OCI-M2 (cell line): ENCODE data around the gene ADRB2.

Experiments used
- DNase-seq: peaks from one replicate; lab custom pipeline; 2025; ENCODE audit not compliant: unreplicated experiment; lab: John Stamatoyannopoulos, UW

The ADRB2 gene

GRCh38 chr5:148830211-148830610, 3.8 kb downstream of the ADRB2 start:
- no peak for DNase-seq

- DNase-seq: no peak
These were observed 5.5 kb downstream of the ADRB2 start for GRCh38 chr5:148831590-148832565.

GRCh38 chr5:148833122-148833521, 6.7 kb downstream of the ADRB2 start:
- DNase-seq: no peak

GRCh38 chr5:148833925-148834324, 7.5 kb downstream of the ADRB2 start:
- no peak for DNase-seq

GRCh38 chr5:148834689-148835088, 8.3 kb downstream of the ADRB2 start:
- DNase-seq: no peak

GRCh38 chr5:148836272-148837250, 10.2 kb downstream of the ADRB2 start:
- no peak for DNase-seq

GRCh38 chr5:148837383-148837782, 11.0 kb downstream of the ADRB2 start:
- DNase-seq: no peak

- DNase-seq: no peak
These were observed 11.9 kb downstream of the ADRB2 start for GRCh38 chr5:148838357-148838756.

- DNase-seq: no peak
These were observed 13.5 kb downstream of the ADRB2 start for GRCh38 chr5:148839960-148840359.

- DNase-seq: no peak
These were observed 14.1 kb downstream of the ADRB2 start for GRCh38 chr5:148840531-148840930.

GRCh38 chr5:148841519-148841918, 15.1 kb downstream of the ADRB2 start:
- DNase-seq: no peak

GRCh38 chr5:148842161-148842560, 15.8 kb downstream of the ADRB2 start:
- DNase-seq: no peak

- no peak for DNase-seq
These were observed 17.3 kb downstream of the ADRB2 start for GRCh38 chr5:148843510-148844318.

- DNase-seq: no peak
These were observed 18.2 kb downstream of the ADRB2 start for GRCh38 chr5:148844433-148845280.

- DNase-seq: no peak
These were observed 20.5 kb downstream of the ADRB2 start for GRCh38 chr5:148846930-148847329.

- no peak for DNase-seq
These were observed 21.0 kb downstream of the ADRB2 start for GRCh38 chr5:148847456-148847855.

- DNase-seq: no peak
These were observed 22.1 kb downstream of the ADRB2 start for GRCh38 chr5:148848393-148849031.

GRCh38 chr5:148849461-148849860, 23.1 kb downstream of the ADRB2 start:
- DNase-seq: no peak

GRCh38 chr5:148850836-148851235, 24.4 kb downstream of the ADRB2 start:
- DNase-seq: no peak
